Measurements from ENCODE around the gene KRTAP9-7.
"Not testable (repeated sequence)": the region's sequence is repeated elsewhere in the genome, so short reads cannot be mapped to it uniquely, and the experiment has no call there.

GRCh38 chr17:41275648-41276190 lies at the start of gene KRTAP9-7:
- TF ChIP-seq EZH2 (IDR thresholded peaks at IDR 0.05; ENCODE audit: borderline replicate concordance, insufficient read depth, low read length, poor library complexity, severe bottlenecking); CTCF (IDR thresholded peaks at IDR 0.05; ENCODE audit: poor library complexity, severe bottlenecking): not testable (repeated sequence)
